H1 (cell line): ENCODE measurements around the gene C16orf87. TPM values are rescaled to one million over a fixed set of nuclear protein-coding genes. Genes with fewer than 3 reads are reported as not detected.

Experiments
- CTCF ChIA-PET: fragments of 300-600 bp; sonication (Branson Sonifier 250); formaldehyde crosslinking; loops from one replicate; lab custom pipeline; 2021; ENCODE audit not compliant: partially characterized antibody; lab: Charles Lee
- POLR2A ChIA-PET: fragments of 300-600 bp; sonication (Branson Sonifier 250); formaldehyde crosslinking; loops from one replicate; lab custom pipeline; 2021; ENCODE audit warnings: inconsistent platforms; ENCODE audit not compliant: partially characterized antibody; lab: Charles Lee
- DNase-seq, 2 experiments: peaks; one replicate each; pipeline versions ENCODE4 v3.0.0 to v3.0.0-alpha.2; 2010 to 2022; ENCODE audit warnings: low spot score in 2 of 2, low read depth in 1 of 2, mixed read lengths in 1 of 2
- FAIRE-seq: peaks from 2 replicates; lab custom pipeline; 2011; peaks lifted over from hg19 to GRCh38; lab: Jason Lieb, UNC
- H2AFZ ChIP-seq: 2 replicates; pipeline ENCODE4 v1.8.1; 2012; ENCODE audit warnings: low read length, inconsistent platforms
- H2AK5ac ChIP-seq: 2 replicates; pipeline ENCODE4 v1.6.1; 2013; ENCODE audit warnings: low read depth, low read length
- H2BK120ac ChIP-seq: replicated peaks from 2 replicates; pipeline ENCODE3; 2013; ENCODE audit warnings: low read depth, low read length, inconsistent platforms
- H2BK12ac ChIP-seq: 2 replicates; pipeline ENCODE4 v1.6.1; 2013; ENCODE audit warnings: low read depth, low read length
- H2BK15ac ChIP-seq: 2 replicates; pipeline ENCODE4 v1.6.1; 2013; ENCODE audit warnings: low read length
- H2BK20ac ChIP-seq: 2 replicates; pipeline ENCODE4 v1.6.1; 2013; ENCODE audit warnings: low read length
- H2BK5ac ChIP-seq: 2 replicates; pipeline ENCODE4 v1.6.1; 2013; ENCODE audit warnings: low read depth, low read length
- H3K14ac ChIP-seq: 2 replicates; pipeline ENCODE4 v1.6.1; 2013; ENCODE audit warnings: inconsistent platforms; ENCODE audit not compliant: insufficient read length
- H3K18ac ChIP-seq: 2 replicates; pipeline ENCODE4 v1.6.1; 2013; ENCODE audit warnings: low read length; ENCODE audit errors: extremely low read depth
- H3K23ac ChIP-seq: 2 replicates; pipeline ENCODE4 v1.6.1; 2013; ENCODE audit warnings: inconsistent platforms; ENCODE audit not compliant: insufficient read length
- H3K23me2 ChIP-seq: 2 replicates; pipeline ENCODE4 v1.6.1; 2013; ENCODE audit warnings: low read depth, low read length
- H3K27ac ChIP-seq: 2 replicates; pipeline ENCODE4 v1.6.1; 2011; ENCODE audit warnings: low read depth, low read length, inconsistent platforms
- H3K27me3 ChIP-seq, 4 experiments: replicated peaks in 1 of 4; 1 replicate in 1 of 4; 2 replicates in 3 of 4; pipeline versions ENCODE4 v1.6.1 to v1.8.1; 2011 to 2013; ENCODE audit warnings: low read length in 3 of 4, mild to moderate bottlenecking in 3 of 4, inconsistent platforms in 2 of 4, mixed read lengths in 2 of 4, moderate library complexity in 1 of 4; ENCODE audit not compliant: control insufficient read depth in 3 of 4, insufficient read depth in 3 of 4; ENCODE audit errors: extremely low read depth in 1 of 4
- H3K36me3 ChIP-seq, 4 experiments: 2 replicates each; pipeline versions ENCODE4 v1.6.1 to v1.8.1; 2011 to 2013; ENCODE audit warnings: mild to moderate bottlenecking in 4 of 4, low read length in 3 of 4, moderate library complexity in 2 of 4, control low read depth in 1 of 4, inconsistent platforms in 1 of 4; ENCODE audit not compliant: insufficient read depth in 4 of 4, control insufficient read depth in 2 of 4
- H3K4ac ChIP-seq: replicated peaks from 2 replicates; pipeline ENCODE3; 2013; ENCODE audit warnings: low read length, low read depth, mixed read lengths, inconsistent platforms; ENCODE audit not compliant: insufficient read length
- H3K4me1 ChIP-seq, 4 experiments: replicated peaks in 1 of 4; 1 replicate in 1 of 4; 2 replicates in 3 of 4; pipeline versions ENCODE4 v1.6.1 to v1.8.1; 2011 to 2013; ENCODE audit warnings: low read length in 3 of 4, inconsistent platforms in 2 of 4, mixed read lengths in 1 of 4; ENCODE audit not compliant: insufficient read depth in 4 of 4, control insufficient read depth in 3 of 4
- H3K4me2 ChIP-seq, 2 experiments: 2 replicates each; pipeline versions ENCODE4 v1.6.1 to v1.8.1; 2011 to 2013; ENCODE audit warnings: low read depth in 2 of 2, low read length in 2 of 2, control low read depth in 1 of 2, inconsistent platforms in 1 of 2, mild to moderate bottlenecking in 1 of 2; ENCODE audit not compliant: insufficient read depth in 1 of 2
- H3K4me3 ChIP-seq, 4 experiments: fragments of 200-600, 300-600 bp in 1 of 4; sonication (generic), shearing (Covaris generic), sonication (Bioruptor Twin) in 1 of 4; 2 replicates each; pipeline versions ENCODE4 v1.5.1 to v1.8.1; 2011 to 2016; ENCODE audit warnings: low read length in 4 of 4, low read depth in 3 of 4, control low read depth in 2 of 4, inconsistent platforms in 2 of 4, mild to moderate bottlenecking in 2 of 4, mixed read lengths in 1 of 4, moderate library complexity in 1 of 4; ENCODE audit not compliant: insufficient read depth in 2 of 4; ENCODE audit errors: extremely low read depth in 1 of 4
- H3K56ac ChIP-seq: replicated peaks from 2 replicates; pipeline ENCODE3; 2013; ENCODE audit warnings: low read depth, mild to moderate bottlenecking, mixed read lengths, low read length, inconsistent platforms; ENCODE audit not compliant: insufficient read length
- H3K79me1 ChIP-seq: 2 replicates; pipeline ENCODE4 v1.6.1; 2013; ENCODE audit warnings: low read depth, low read length, control low read depth
- H3K79me2 ChIP-seq, 2 experiments: 2 replicates each; pipeline versions ENCODE4 v1.6.1 to v1.8.1; 2012 to 2013; ENCODE audit warnings: low read length in 2 of 2, mild to moderate bottlenecking in 2 of 2, inconsistent platforms in 1 of 2; ENCODE audit not compliant: insufficient read depth in 2 of 2, control insufficient read depth in 1 of 2
- H3K9ac ChIP-seq, 4 experiments: replicated peaks in 1 of 4; 1 replicate in 1 of 4; 2 replicates in 3 of 4; pipeline versions ENCODE4 v1.6.1 to v1.8.1; 2011 to 2013; ENCODE audit warnings: low read depth in 3 of 4, low read length in 3 of 4, control low read depth in 2 of 4, mild to moderate bottlenecking in 2 of 4, moderate library complexity in 2 of 4, inconsistent platforms in 1 of 4; ENCODE audit errors: extremely low read depth in 1 of 4
- H3K9me3 ChIP-seq, 2 experiments: 2 replicates each; pipeline versions ENCODE4 v1.6.1 to v1.8.1; 2012 to 2013; ENCODE audit warnings: mild to moderate bottlenecking in 2 of 2, moderate library complexity in 2 of 2, control low read depth in 1 of 2, inconsistent platforms in 1 of 2, low read depth in 1 of 2, low read length in 1 of 2, mixed read lengths in 1 of 2; ENCODE audit not compliant: insufficient read depth in 2 of 2
- H4K20me1 ChIP-seq, 2 experiments: replicated peaks in 1 of 2; 2 replicates each; pipeline versions ENCODE3 to v1.8.1; 2011 to 2013; ENCODE audit warnings: inconsistent platforms in 2 of 2, low read length in 2 of 2, mild to moderate bottlenecking in 1 of 2; ENCODE audit not compliant: insufficient read depth in 2 of 2, control insufficient read depth in 1 of 2
- H4K5ac ChIP-seq: 2 replicates; pipeline ENCODE4 v1.6.1; 2013; ENCODE audit warnings: low read length, low read depth, mixed read lengths, inconsistent platforms; ENCODE audit not compliant: insufficient read length
- H4K8ac ChIP-seq: 2 replicates; pipeline ENCODE4 v1.8.0; 2013; ENCODE audit warnings: mild to moderate bottlenecking, moderate library complexity, low read length, inconsistent platforms; ENCODE audit not compliant: insufficient read depth; ENCODE audit errors: extremely low read depth
- H4K91ac ChIP-seq: replicated peaks from 2 replicates; pipeline ENCODE3; 2013; ENCODE audit warnings: low read length, mixed read lengths, inconsistent platforms; ENCODE audit not compliant: insufficient read length
- BRCA1 ChIP-seq: IDR thresholded peaks from 2 replicates; pipeline ENCODE4 v1.6.1; 2012; ENCODE audit warnings: low read depth, low read length, improper control_type of control experiment
- CBX5 ChIP-seq: fragments of 300-800, 300-1000 bp; sonication (generic); IDR thresholded peaks from 2 replicates; pipeline ENCODE4 v1.7.1; 2016; ENCODE audit warnings: antibody characterized with exemption, low read length, low read depth
- CHD1 ChIP-seq: IDR thresholded peaks from 2 replicates; pipeline ENCODE4 v1.6.1; 2012; ENCODE audit warnings: low read depth, low read length, improper control_type of control experiment
- CTBP2 ChIP-seq: IDR thresholded peaks from 2 replicates; pipeline ENCODE4 v1.7.0; 2011; ENCODE audit warnings: borderline replicate concordance, mild to moderate bottlenecking, moderate library complexity, mixed read lengths, low read length; ENCODE audit not compliant: insufficient read depth, insufficient read length
- EZH2 ChIP-seq: fragments of 200-600 bp; sonication (generic); IDR thresholded peaks from 2 replicates; pipeline ENCODE4 v1.7.1; 2012; ENCODE audit warnings: low read depth, mild to moderate bottlenecking, moderate library complexity, low read length, inconsistent platforms; ENCODE audit not compliant: severe bottlenecking
- GTF2F1 ChIP-seq: IDR thresholded peaks from 2 replicates; pipeline ENCODE4 v1.6.1; 2012; ENCODE audit warnings: low read depth, low read length, improper control_type of control experiment, borderline replicate concordance
- JUN ChIP-seq: IDR thresholded peaks from 2 replicates; pipeline ENCODE4 v1.6.1; 2011; ENCODE audit warnings: low read depth, mild to moderate bottlenecking, improper control_type of control experiment, low read length
- KDM1A ChIP-seq: fragments of 200-600, 300-600 bp; sonication (generic); IDR thresholded peaks from 2 replicates; pipeline ENCODE4 v1.7.1; 2016; ENCODE audit warnings: mild to moderate bottlenecking, low read length, borderline replicate concordance
- KDM4A ChIP-seq: IDR thresholded peaks from one replicate; pipeline ENCODE4 v1.7.1; 2012; ENCODE audit warnings: low read depth, mild to moderate bottlenecking, moderate library complexity, low read length, inconsistent platforms; ENCODE audit not compliant: severe bottlenecking
- NRF1 ChIP-seq: IDR thresholded peaks from 2 replicates; pipeline ENCODE4 v1.6.1; 2011; ENCODE audit warnings: mild to moderate bottlenecking, low read depth, low read length, improper control_type of control experiment
- RNF2 ChIP-seq: fragments of 200-900, 300-1000 bp; sonication (generic); IDR thresholded peaks from 2 replicates; pipeline ENCODE4 v1.7.1; 2016; ENCODE audit warnings: borderline replicate concordance, low read depth, mild to moderate bottlenecking, antibody characterized with exemption, low read length; ENCODE audit not compliant: poor library complexity, severe bottlenecking; ENCODE audit errors: missing control alignments
- SIN3A ChIP-seq, 2 experiments: IDR thresholded peaks in 1 of 2; conservative IDR thresholded peaks in 1 of 2; 2 replicates each; pipeline ENCODE4 v1.6.1; 2011 to 2012; ENCODE audit warnings: low read length in 2 of 2, improper control_type of control experiment in 1 of 2, low read depth in 1 of 2, mild to moderate bottlenecking in 1 of 2
- TBP ChIP-seq: IDR thresholded peaks from 2 replicates; pipeline ENCODE4 v1.6.1; 2011; ENCODE audit warnings: low read depth, low read length, improper control_type of control experiment
- WGBS, 2 experiments: shearing (Covaris generic) in 1 of 2; methylation state at CpG; one replicate each; pipeline versions ENCODE4 v1.1.6 to v1.1.7; 2013 to 2015; ENCODE audit warnings: low lambda C conversion rate in 2 of 2, mixed read lengths in 2 of 2, inconsistent platforms in 1 of 2, low coverage in 1 of 2, missing lambda C conversion rate in 1 of 2; ENCODE audit not compliant: insufficient replicate concordance in 2 of 2, insufficient coverage in 1 of 2, insufficient read length in 1 of 2; ENCODE audit errors: extremely low coverage in 1 of 2, missing lambda C conversion rate in 1 of 2; 5-methylcytosine and 5-hydroxymethylcytosine counted together
- polyA plus RNA-seq, 7 experiments: library from polyadenylated mRNA; depleted of rRNA in 3 of 7; stranded (reverse) in 5 of 7; unstranded in 2 of 7; fragments of >200 nt in 5 of 7; fragments of 200-250 nt in 2 of 7; gene quantifications; 1 replicate in 5 of 7; 2 replicates in 1 of 7; 4 replicates in 1 of 7; pipeline versions ENCODE4 v1.2.1 to v1.2.3, GENCODE V29; 2011 to 2013; ENCODE audit warnings: missing spikeins in 2 of 7, mixed read lengths in 2 of 7
- total RNA-seq: library from RNA; stranded (reverse); fragmentation: NEBNext Ultra II Directional; extraction: Animal tissue kit (Norgen Biotek cat#: 25700); gene quantifications from 2 replicates; pipeline ENCODE4 v1.2.1, GENCODE V29; 2021

Gene C16orf87
- total and polyA plus RNA-seq, 2 of the 8 experiments (the other 6 are each of a cell fraction or from before 2014, with no cell fraction given): 4.8 to 21.8 TPM

- ChIA-PET CTCF (interaction anchor here (0.7 kb wide), 1 partner anchor 64 kb away, joined by 4 read pairs; no protein-coding TSS in a partner anchor), POLR2A (interaction anchor here (0.9 kb wide), 2 partner anchors 74 to 88 kb away, joined by 3 to 4 read pairs; no protein-coding TSS in a partner anchor)
- Histone ChIP-seq H3K79me1 (no peaks in the 10 kb centered on the region), H3K9me3 (no peaks in the 10 kb centered on the region; a peak in 1 of 4 replicates), H3K4me1 (peaks cover 0 to 2% (median 0%) of the 10 kb centered on the region in 4 experiments; a peak in 2 of 7 replicates), H2BK5ac (no peak overlapping the region), H4K20me1 (no peaks in the 10 kb centered on the region), H2BK120ac (no peak overlapping the region), H3K56ac (no peak overlapping the region), H3K23ac (no peak overlapping the region), H3K4me2 (no peak overlapping the region), H4K8ac (no peak overlapping the region), H2BK12ac (no peak overlapping the region), H2BK20ac (no peak overlapping the region), H3K79me2 (peaks cover 0 to 81% of the 10 kb centered on the region in 2 experiments; a peak in 3 of 4 replicates), H3K23me2 (peaks cover 2% of the 10 kb centered on the region; the same call in 1 of the 2 replicates), H3K36me3 (peaks cover 0 to 7% (median 0%) of the 10 kb centered on the region in 4 experiments; a peak in 1 of 8 replicates), H3K18ac (no peak overlapping the region), H2BK15ac (no peak overlapping the region), H3K27me3 (no peaks in the 10 kb centered on the region), H2AFZ (no peak overlapping the region), H4K5ac (peak overlapping the region; percentile 66), H3K4ac (no peak overlapping the region), H2AK5ac (no peak overlapping the region), H3K27ac (no peak overlapping the region), H3K4me3 (no peak overlapping the region), H3K14ac (no peak overlapping the region), H4K91ac (no peak overlapping the region), H3K9ac (no peak overlapping the region)
- FAIRE-seq (no peak), DNase-seq (no peak)
- 79% methylated on average over 3 of the region's 3 CpGs; no CpG with 5 or more reads in 1 of the 2 experiments for WGBS, 2 experiments
- TF ChIP-seq JUN (no peak), SIN3A (conservative IDR thresholded peaks at IDR 0.05 in 1 of 2, IDR thresholded peaks at IDR 0.05 in 1 of 2; ENCODE audit: low read depth in 1 of 2, low read length in 2 of 2) (no peak), EZH2 (no peak), KDM4A (no peak), CHD1 (no peak), NRF1 (no peak), RNF2 (no peak), CTBP2 (no peak), BRCA1 (no peak), TBP (no peak), GTF2F1 (no peak), CBX5 (no peak), KDM1A (no peak)
These were observed 4.3 kb downstream of the C16orf87 start for GRCh38 chr16:46826631-46827030.
